H9 (cell line): ENCODE results near the gene MEN1. TPM values are rescaled to one million over a fixed set of nuclear protein-coding genes. Genes with fewer than 3 reads are reported as not detected.

Source experiments
- DNase-seq: peaks from one replicate; pipeline ENCODE4 v3.0.0-alpha.2; 2017
- H2AFZ ChIP-seq: one replicate; pipeline ENCODE4 v1.6.1; 2013; ENCODE audit warnings: mild to moderate bottlenecking, low read length, control low read depth, moderate library complexity
- H2AK5ac ChIP-seq: 2 replicates; pipeline ENCODE4 v1.6.1; 2013; ENCODE audit warnings: low read length, control low read depth, mixed read lengths; ENCODE audit not compliant: insufficient read length
- H2BK120ac ChIP-seq: one replicate; pipeline ENCODE4 v1.6.1; 2013; ENCODE audit warnings: low read depth, mild to moderate bottlenecking, low read length, control low read depth, inconsistent platforms; ENCODE audit not compliant: poor library complexity, severe bottlenecking
- H2BK12ac ChIP-seq: 2 replicates; pipeline ENCODE4 v1.6.1; 2013; ENCODE audit warnings: low read length, control low read depth, mixed read lengths, low read depth; ENCODE audit not compliant: insufficient read length
- H2BK15ac ChIP-seq: 2 replicates; pipeline ENCODE4 v1.6.1; 2013; ENCODE audit warnings: low read depth, low read length, control low read depth
- H2BK20ac ChIP-seq: one replicate; pipeline ENCODE4 v1.6.1; 2013; ENCODE audit warnings: low read depth, mild to moderate bottlenecking, low read length, control low read depth, inconsistent platforms; ENCODE audit not compliant: poor library complexity, severe bottlenecking
- H2BK5ac ChIP-seq: 2 replicates; pipeline ENCODE4 v1.6.1; 2013; ENCODE audit warnings: low read length, control low read depth, mixed read lengths; ENCODE audit not compliant: insufficient read length
- H3K14ac ChIP-seq: 2 replicates; pipeline ENCODE4 v1.6.1; 2013; ENCODE audit warnings: low read length, control low read depth; ENCODE audit not compliant: insufficient read depth
- H3K18ac ChIP-seq: 2 replicates; pipeline ENCODE4 v1.6.1; 2013; ENCODE audit warnings: low read depth, mild to moderate bottlenecking, mixed read lengths, low read length, control low read depth; ENCODE audit not compliant: insufficient read length
- H3K23ac ChIP-seq: 2 replicates; pipeline ENCODE4 v1.6.1; 2013; ENCODE audit warnings: low read length, control low read depth, mixed read lengths, low read depth; ENCODE audit not compliant: insufficient read length
- H3K23me2 ChIP-seq: 2 replicates; pipeline ENCODE4 v1.6.1; 2013; ENCODE audit warnings: low read depth, mild to moderate bottlenecking, mixed read lengths, low read length, control low read depth; ENCODE audit not compliant: insufficient read length, poor library complexity, severe bottlenecking
- H3K27ac ChIP-seq: 2 replicates; pipeline ENCODE4 v1.5.1; 2013; ENCODE audit warnings: low read length, control low read depth, mixed read lengths, low read depth; ENCODE audit not compliant: insufficient read length
- H3K27me3 ChIP-seq: 2 replicates; pipeline ENCODE4 v1.6.1; 2013; ENCODE audit warnings: low read length, control low read depth, inconsistent platforms; ENCODE audit not compliant: insufficient read depth
- H3K4ac ChIP-seq: 2 replicates; pipeline ENCODE4 v1.6.1; 2013; ENCODE audit warnings: low read depth, mild to moderate bottlenecking, control low read depth, inconsistent platforms, low read length, moderate library complexity
- H3K4me1 ChIP-seq: 2 replicates; pipeline ENCODE4 v1.6.1; 2013; ENCODE audit warnings: low read length, control low read depth, inconsistent platforms; ENCODE audit not compliant: insufficient read depth
- H3K4me2 ChIP-seq: 2 replicates; pipeline ENCODE4 v1.6.1; 2013; ENCODE audit warnings: low read length, control low read depth, mixed read lengths; ENCODE audit not compliant: insufficient read length, insufficient read depth
- H3K56ac ChIP-seq: 2 replicates; pipeline ENCODE4 v1.6.1; 2013; ENCODE audit warnings: low read depth, mild to moderate bottlenecking, mixed read lengths, low read length, control low read depth; ENCODE audit not compliant: insufficient read length
- H3K79me1 ChIP-seq: 2 replicates; pipeline ENCODE4 v1.6.1; 2013; ENCODE audit warnings: low read depth, mild to moderate bottlenecking, moderate library complexity, low read length, control low read depth, inconsistent platforms; ENCODE audit not compliant: insufficient read depth, poor library complexity, severe bottlenecking
- H3K79me2 ChIP-seq: 2 replicates; pipeline ENCODE4 v1.6.1; 2013; ENCODE audit warnings: low read length, control low read depth, inconsistent platforms; ENCODE audit not compliant: insufficient read depth
- H3K9ac ChIP-seq: 2 replicates; pipeline ENCODE4 v1.6.1; 2013; ENCODE audit warnings: low read length, control low read depth, mixed read lengths; ENCODE audit not compliant: insufficient read length; ENCODE audit errors: extremely low read depth
- H3K9me3 ChIP-seq: one replicate; pipeline ENCODE4 v1.6.1; 2013; ENCODE audit warnings: low read depth, low read length, inconsistent platforms; ENCODE audit not compliant: control insufficient read depth
- H3T11ph ChIP-seq: one replicate; pipeline ENCODE4 v1.6.1; 2013; ENCODE audit warnings: mild to moderate bottlenecking, low read length, control low read depth, inconsistent platforms
- H4K20me1 ChIP-seq: one replicate; pipeline ENCODE4 v1.6.1; 2013; ENCODE audit not compliant: control insufficient read depth, insufficient read length, insufficient read depth
- H4K5ac ChIP-seq: 2 replicates; pipeline ENCODE4 v1.6.1; 2013; ENCODE audit warnings: low read depth, mild to moderate bottlenecking, mixed read lengths, low read length, control low read depth; ENCODE audit not compliant: insufficient read length
- H4K8ac ChIP-seq: replicated peaks from 2 replicates; pipeline ENCODE4 v1.6.1; 2013; ENCODE audit warnings: low read length, control low read depth, mixed read lengths, low read depth; ENCODE audit not compliant: insufficient read length
- H4K91ac ChIP-seq: 2 replicates; pipeline ENCODE4 v1.6.1; 2013; ENCODE audit warnings: low read depth, mild to moderate bottlenecking, moderate library complexity, mixed read lengths, low read length, control low read depth; ENCODE audit not compliant: insufficient read length
- H3K27ac Mint-ChIP-seq, 3 experiments: 2 replicates in 2 of 3; 3 replicates in 1 of 3; pipeline ENCODE4 v1.8.0; 2020 to 2021; ENCODE audit warnings: mixed read lengths in 3 of 3, mild to moderate bottlenecking in 1 of 3, moderate library complexity in 1 of 3
- H3K27me3 Mint-ChIP-seq: 2 replicates; pipeline ENCODE4 v1.8.0; 2021; ENCODE audit warnings: low read depth, mild to moderate bottlenecking, moderate library complexity, mixed read lengths
- H3K36me3 Mint-ChIP-seq, 3 experiments: 2 replicates in 2 of 3; 3 replicates in 1 of 3; pipeline ENCODE4 v1.8.0; 2020 to 2021; ENCODE audit warnings: low read depth in 3 of 3, mixed read lengths in 3 of 3; ENCODE audit not compliant: insufficient read depth in 1 of 3
- H3K4me1 Mint-ChIP-seq, 2 experiments: 2 replicates each; pipeline ENCODE4 v1.8.0; 2020; ENCODE audit warnings: mixed read lengths in 2 of 2
- H3K4me3 Mint-ChIP-seq, 2 experiments: 2 replicates in 1 of 2; 3 replicates in 1 of 2; pipeline ENCODE4 v1.8.0; 2020 to 2021; ENCODE audit warnings: mild to moderate bottlenecking in 2 of 2, mixed read lengths in 2 of 2, moderate library complexity in 1 of 2
- H3K9me3 Mint-ChIP-seq, 2 experiments: 2 replicates in 1 of 2; 3 replicates in 1 of 2; pipeline ENCODE4 v1.8.0; 2020; ENCODE audit warnings: mild to moderate bottlenecking in 2 of 2, mixed read lengths in 2 of 2, moderate library complexity in 1 of 2
- CTCF ChIP-seq: fragments of 200-600 bp; sonication (generic); conservative IDR thresholded peaks from 3 replicates; pipeline ENCODE4 v1.8.0; 2021; ENCODE audit warnings: antibody characterized with exemption, mild to moderate bottlenecking
- WGBS: extraction: QIAGEN DNeasy Blood & Tissue Kit; methylation state at CpG from one replicate; pipeline ENCODE4 v1.1.7; 2013; ENCODE audit warnings: missing lambda C conversion rate, low lambda C conversion rate, mixed read lengths; ENCODE audit not compliant: insufficient read length; ENCODE audit errors: extremely low coverage; 5-methylcytosine and 5-hydroxymethylcytosine counted together
- total RNA-seq: library from RNA; stranded (reverse); gene quantifications from 2 replicates; pipeline ENCODE4 v1.2.1, GENCODE V29; 2021

Gene MEN1
- total RNA-seq, 1 experiment from 2014 or later = 49.9 TPM

GRCh38 chr11:64850979-64851567 lies 40.7 kb upstream of the MEN1 start:
- Histone ChIP-seq H3T11ph (no peak overlapping the region), H3K23ac (no peak overlapping the region), H4K8ac (no peak overlapping the region), H2AFZ (no peak overlapping the region), H2BK5ac (no peak overlapping the region), H3K4ac (no peak overlapping the region), H4K5ac (no peak overlapping the region), H3K4me2 (no peak overlapping the region), H3K56ac (no peak overlapping the region), H4K91ac (no peak overlapping the region), H3K79me2 (no peaks in the 10 kb centered on the region), H2BK120ac (no peak overlapping the region), H3K14ac (no peak overlapping the region), H3K27me3 (no peaks in the 10 kb centered on the region), H3K18ac (no peak overlapping the region), H3K9me3 (no peaks in the 10 kb centered on the region), H2BK12ac (no peak overlapping the region), H2AK5ac (no peak overlapping the region), H3K4me1 (no peaks in the 10 kb centered on the region; the same call in 1 of the 2 replicates), H3K79me1 (no peaks in the 10 kb centered on the region), H3K27ac (no peak overlapping the region), H4K20me1 (no peaks in the 10 kb centered on the region), H2BK15ac (no peak overlapping the region), H3K23me2 (no peaks in the 10 kb centered on the region), H3K9ac (no peak overlapping the region), H2BK20ac (no peak overlapping the region)
- H3K27me3 Mint-ChIP-seq = no peaks in the 10 kb centered on the region
- WGBS = no CpG with 5 or more reads among the region's 13 CpGs
- peaks cover 2 to 14% (median 11%) of the 10 kb centered on the region in 3 experiments; a peak in 6 of 7 replicates for H3K36me3 Mint-ChIP-seq
- TF ChIP-seq CTCF = peak; percentile 41; the same call in 2 of the 3 replicates
- H3K9me3 Mint-ChIP-seq = no peaks in the 10 kb centered on the region
- H3K4me1 Mint-ChIP-seq = peaks cover 23 to 25% of the 10 kb centered on the region in 2 experiments
- no peak overlapping the region for H3K27ac Mint-ChIP-seq
- H3K4me3 Mint-ChIP-seq = no peak overlapping the region
- DNase-seq = peak; percentile 69
